Measurements from ENCODE around the gene ZNF341.

DNA sequence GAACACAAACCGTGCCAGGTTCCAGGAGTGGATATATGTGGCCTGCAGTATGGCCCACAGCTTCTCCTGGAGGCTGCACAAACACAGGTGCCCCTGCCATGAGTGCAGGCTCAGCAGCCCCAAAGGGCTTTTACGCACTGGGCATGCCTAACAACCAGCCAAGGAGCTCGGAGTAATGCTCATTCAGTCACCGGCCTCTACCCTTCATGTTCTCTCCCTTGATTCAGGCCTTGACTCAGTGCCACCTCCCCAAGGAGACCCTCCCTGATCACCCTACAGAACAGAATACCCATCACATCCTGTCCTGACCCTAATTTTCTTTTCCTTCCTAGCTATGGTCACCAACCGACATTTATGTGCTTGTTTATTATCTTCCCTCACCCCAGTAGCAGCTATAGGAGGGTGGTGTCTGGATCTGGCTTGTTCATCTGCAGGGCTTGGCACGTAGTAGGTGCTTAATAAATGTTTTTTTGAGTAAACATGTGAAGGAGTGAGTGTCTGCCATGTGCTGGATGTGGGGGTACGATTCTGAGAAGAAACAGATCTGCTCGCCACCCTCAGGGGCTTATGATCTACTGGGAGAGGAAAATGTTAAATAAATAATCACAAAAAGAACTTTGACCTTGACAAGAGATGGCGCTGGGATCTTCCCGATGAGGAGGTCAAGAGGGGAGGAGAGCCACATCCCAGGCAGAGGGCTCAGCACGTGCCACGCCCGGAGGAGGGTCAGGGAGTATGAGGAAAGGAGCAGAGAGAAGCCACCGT, 20.9 kb upstream of the ZNF341 start:
- TF ChIP-seq, protein P1, sequence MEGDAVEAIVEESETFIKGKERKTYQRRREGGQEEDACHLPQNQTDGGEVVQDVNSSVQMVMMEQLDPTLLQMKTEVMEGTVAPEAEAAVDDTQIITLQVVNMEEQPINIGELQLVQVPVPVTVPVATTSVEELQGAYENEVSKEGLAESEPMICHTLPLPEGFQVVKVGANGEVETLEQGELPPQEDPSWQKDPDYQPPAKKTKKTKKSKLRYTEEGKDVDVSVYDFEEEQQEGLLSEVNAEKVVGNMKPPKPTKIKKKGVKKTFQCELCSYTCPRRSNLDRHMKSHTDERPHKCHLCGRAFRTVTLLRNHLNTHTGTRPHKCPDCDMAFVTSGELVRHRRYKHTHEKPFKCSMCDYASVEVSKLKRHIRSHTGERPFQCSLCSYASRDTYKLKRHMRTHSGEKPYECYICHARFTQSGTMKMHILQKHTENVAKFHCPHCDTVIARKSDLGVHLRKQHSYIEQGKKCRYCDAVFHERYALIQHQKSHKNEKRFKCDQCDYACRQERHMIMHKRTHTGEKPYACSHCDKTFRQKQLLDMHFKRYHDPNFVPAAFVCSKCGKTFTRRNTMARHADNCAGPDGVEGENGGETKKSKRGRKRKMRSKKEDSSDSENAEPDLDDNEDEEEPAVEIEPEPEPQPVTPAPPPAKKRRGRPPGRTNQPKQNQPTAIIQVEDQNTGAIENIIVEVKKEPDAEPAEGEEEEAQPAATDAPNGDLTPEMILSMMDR (IDR thresholded peaks at IDR 0.05): no peak
- no peak for TF ChIP-seq EZH2 (IDR thresholded peaks at IDR 0.05; ENCODE audit: borderline replicate concordance, insufficient read depth, low read depth, low read length, poor library complexity, severe bottlenecking)
